HepG2 (cell line): ENCODE results near the gene ESYT1. TPM values are rescaled to one million over a fixed set of nuclear protein-coding genes. Genes with fewer than 3 reads are reported as not detected.

Experiments
- ATAC-seq: fragments of 200-7000 bp; cut with Tn5 transposase; 3 replicates; pipeline ENCODE4 v1.9.1; 2020; ENCODE audit warnings: mild to moderate bottlenecking, moderate library complexity
- BruUV-seq: library from RNA; stranded (reverse); fragments of 400-500 nt; replicated peaks from 2 replicates; lab custom pipeline; 2021; lab: Mats Ljungman, UMichigan
- CTCF ChIA-PET: fragments of 300-600 bp; formaldehyde crosslinking; extraction: SDS; loops from one replicate; lab custom pipeline; 2021; ENCODE audit warnings: low total read pairs, inconsistent platforms, low intra/inter-chr PET ratio; lab: Yijun Ruan, JAX
- POLR2A ChIA-PET: fragments of 350-600 bp; sonication (Branson Sonifier 250); formaldehyde crosslinking; loops from one replicate; lab custom pipeline; 2020; ENCODE audit warnings: antibody characterized with exemption, inconsistent platforms; lab: Yijun Ruan, JAX
- DNase-seq: peaks from one replicate; pipeline ENCODE4 v3.0.0-alpha.2; 2015; ENCODE audit warnings: low spot score
- FAIRE-seq: peaks from 3 replicates; lab custom pipeline; 2011; peaks lifted over from hg19 to GRCh38; lab: Jason Lieb, UNC
- H2AFZ ChIP-seq: one replicate; pipeline ENCODE4 v1.6.1; 2011; ENCODE audit warnings: low read length, inconsistent platforms
- H3K27ac ChIP-seq: fragments of 300-600 bp; 3 replicates; pipeline ENCODE4 v1.8.0; 2011; ENCODE audit warnings: mixed run types, mild to moderate bottlenecking, mixed read lengths, low read length, inconsistent platforms; ENCODE audit not compliant: insufficient read depth; ENCODE audit errors: extremely low read length
- H3K27me3 ChIP-seq, 2 experiments: fragments of 200-600 bp in 1 of 2; 2 replicates in 1 of 2; 3 replicates in 1 of 2; pipeline versions ENCODE4 v1.6.0 to v1.8.0; 2011; ENCODE audit warnings: low read length in 2 of 2, mild to moderate bottlenecking in 2 of 2, moderate library complexity in 2 of 2, inconsistent platforms in 1 of 2; ENCODE audit not compliant: insufficient read depth in 2 of 2, control insufficient read depth in 1 of 2
- H3K36me3 ChIP-seq, 2 experiments: fragments of 200-600 bp in 1 of 2; replicated peaks in 1 of 2; 2 replicates in 1 of 2; 3 replicates in 1 of 2; pipeline versions ENCODE4 v1.5.1 to v1.8.0; 2011; ENCODE audit warnings: low read length in 2 of 2, inconsistent platforms in 1 of 2; ENCODE audit not compliant: insufficient read depth in 2 of 2, control insufficient read depth in 1 of 2
- H3K4me1 ChIP-seq: 2 replicates; pipeline ENCODE4 v1.5.1; 2012; ENCODE audit warnings: low read length, inconsistent platforms; ENCODE audit not compliant: insufficient read depth
- H3K4me2 ChIP-seq: 2 replicates; pipeline ENCODE4 v1.6.0; 2011; ENCODE audit warnings: low read depth, low read length, inconsistent platforms
- H3K4me3 ChIP-seq, 3 experiments: fragments of 200-600 bp in 1 of 3; sonication (generic), shearing (Covaris generic) in 1 of 3; replicated peaks in 1 of 3; 2 replicates each; pipeline ENCODE4 v1.5.1; 2011 to 2016; ENCODE audit warnings: low read length in 3 of 3, inconsistent platforms in 2 of 3, low read depth in 2 of 3, mild to moderate bottlenecking in 2 of 3, control low read depth in 1 of 3, mixed read lengths in 1 of 3; ENCODE audit not compliant: insufficient read depth in 1 of 3
- H3K79me2 ChIP-seq: one replicate; pipeline ENCODE4 v1.6.1; 2011; ENCODE audit warnings: low read length, inconsistent platforms; ENCODE audit not compliant: insufficient read depth
- H3K9ac ChIP-seq: 2 replicates; pipeline ENCODE4 v1.6.0; 2011; ENCODE audit warnings: mild to moderate bottlenecking, low read depth, low read length, inconsistent platforms; ENCODE audit not compliant: insufficient read depth
- H3K9me3 ChIP-seq: 2 replicates; pipeline ENCODE4 v1.5.1; 2012; ENCODE audit warnings: mild to moderate bottlenecking, low read length
- H4K20me1 ChIP-seq: 2 replicates; pipeline ENCODE4 v1.6.0; 2011; ENCODE audit warnings: inconsistent platforms, mild to moderate bottlenecking, low read length, moderate library complexity; ENCODE audit not compliant: insufficient read depth
- AGO2 ChIP-seq: fragments of 200-400 bp; formaldehyde crosslinking; optimal IDR thresholded peaks from 2 replicates; pipeline ENCODE3; 2017; ENCODE audit warnings: mild to moderate bottlenecking, low read depth, low read length, moderate library complexity
- ATRX ChIP-seq: sonication (generic); formaldehyde crosslinking; IDR thresholded peaks from 2 replicates; pipeline ENCODE4 v1.4.0; 2020; ENCODE audit warnings: missing genetic modification reagents, borderline replicate concordance
- FOXC1 ChIP-seq: sonication (generic); formaldehyde crosslinking; IDR thresholded peaks from 2 replicates; pipeline ENCODE4 v1.8.0; 2022; ENCODE audit warnings: mild to moderate bottlenecking, missing genetic modification reagents, borderline replicate concordance
- HNF4G ChIP-seq, 2 experiments: sonication (generic) in 1 of 2; formaldehyde crosslinking in 1 of 2; IDR thresholded peaks; 2 replicates each; pipeline versions ENCODE4 v1.4.0 to v1.6.1; 2011 to 2020; ENCODE audit warnings: borderline replicate concordance in 2 of 2, low read depth in 2 of 2, mild to moderate bottlenecking in 2 of 2, low read length in 1 of 2, missing genetic modification reagents in 1 of 2, moderate library complexity in 1 of 2
- KDM5B ChIP-seq: sonication (generic); formaldehyde crosslinking; IDR thresholded peaks from 2 replicates; pipeline ENCODE4 v1.4.0; 2020; ENCODE audit warnings: missing genetic modification reagents, mild to moderate bottlenecking, borderline replicate concordance
- KMT2B ChIP-seq: IDR thresholded peaks from 2 replicates; pipeline ENCODE4 v1.6.1; 2016; ENCODE audit warnings: missing genetic modification reagents, missing compliant biosample characterization
- NR1H2 ChIP-seq: sonication (generic); formaldehyde crosslinking; IDR thresholded peaks from 2 replicates; pipeline ENCODE4 v1.8.1; 2022; ENCODE audit warnings: low read depth, missing genetic modification reagents, borderline replicate concordance
- PHF8 ChIP-seq: sonication (generic); formaldehyde crosslinking; IDR thresholded peaks from 2 replicates; pipeline ENCODE4 v1.5.0; 2020; ENCODE audit warnings: missing genetic modification reagents
- PRPF4 ChIP-seq: fragments of 200-400 bp; formaldehyde crosslinking; IDR thresholded peaks from 2 replicates; pipeline ENCODE4 v1.6.1; 2016; ENCODE audit warnings: low read length, low read depth; ENCODE audit not compliant: poor library complexity, severe bottlenecking
- RARA ChIP-seq: IDR thresholded peaks from 2 replicates; pipeline ENCODE4 v1.6.1; 2016; ENCODE audit warnings: missing genetic modification reagents, missing compliant biosample characterization
- RFX5 ChIP-seq: IDR thresholded peaks from 2 replicates; pipeline ENCODE4 v1.6.1; 2011; ENCODE audit warnings: low read depth, low read length, improper control_type of control experiment
- SRY ChIP-seq: sonication (generic); formaldehyde crosslinking; IDR thresholded peaks from 2 replicates; pipeline ENCODE4 v1.8.0; 2022; ENCODE audit warnings: mild to moderate bottlenecking, missing genetic modification reagents
- ZNF138 ChIP-seq: sonication (generic); formaldehyde crosslinking; IDR thresholded peaks from 2 replicates; pipeline ENCODE4 v1.5.0; 2020; ENCODE audit warnings: mild to moderate bottlenecking, low read depth, missing genetic modification reagents
- ZNF282 ChIP-seq: fragments of 450-650 bp; IDR thresholded peaks from 2 replicates; pipeline ENCODE4 v1.6.1; 2018; ENCODE audit not compliant: partially characterized antibody
- WGBS: methylation state at CpG from one replicate; pipeline ENCODE4 v1.1.6; 2017; ENCODE audit warnings: low lambda C conversion rate; 5-methylcytosine and 5-hydroxymethylcytosine counted together
- in situ Hi-C: cut with HindIII; loops from 2 replicates; pipeline ENCODE4 v1.10.0; 2017; ENCODE audit warnings: low pct_unique_long_range_greater_than_20kb; ENCODE audit not compliant: extremely low pct_ligation_motif_present
- intact Hi-C: fragments of 100-400 bp; cut with micrococcal nuclease; formaldehyde crosslinking; loops from one replicate; pipeline ENCODE4 v1.10.0; 2022; ENCODE audit not compliant: unreplicated experiment
- polyA plus RNA-seq, 8 experiments: library from polyadenylated mRNA; depleted of rRNA in 3 of 8; stranded (reverse) in 7 of 8; unstranded in 1 of 8; fragments of >200 nt; fragmentation: Illumina TruSeq in 4 of 8; extraction: Trizol in 4 of 8; gene quantifications; 2 replicates each; pipeline versions ENCODE4 v1.2.1 to v1.2.3, GENCODE V29; 2011 to 2016; ENCODE audit warnings: low read depth in 4 of 8, missing spikeins in 1 of 8, mixed read lengths in 1 of 8; ENCODE audit not compliant: insufficient read depth in 1 of 8
- total RNA-seq, 5 experiments: library from RNA; depleted of rRNA; stranded (reverse); fragments of >200 nt; fragmentation: Illumina TruSeq; extraction: Trizol; gene quantifications; 2 replicates each; pipeline ENCODE4 v1.2.3, GENCODE V29; 2016; ENCODE audit warnings: low read depth in 1 of 5
- TF ChIP-seq, protein P1 (sequence below): sonication (generic); formaldehyde crosslinking; IDR thresholded peaks from 2 replicates; pipeline ENCODE4 v1.5.0; 2020; ENCODE audit warnings: mild to moderate bottlenecking, missing genetic modification reagents
- TF ChIP-seq, protein P2 (sequence below): sonication (generic); formaldehyde crosslinking; IDR thresholded peaks from 2 replicates; pipeline ENCODE4 v1.5.0; 2020; ENCODE audit warnings: missing genetic modification reagents

ESYT1 gene
- total and polyA plus RNA-seq, 2 of the 13 experiments (the other 11 are each of a cell fraction or from before 2014, with no cell fraction given): 66.9 to 71.0 TPM

DNA sequence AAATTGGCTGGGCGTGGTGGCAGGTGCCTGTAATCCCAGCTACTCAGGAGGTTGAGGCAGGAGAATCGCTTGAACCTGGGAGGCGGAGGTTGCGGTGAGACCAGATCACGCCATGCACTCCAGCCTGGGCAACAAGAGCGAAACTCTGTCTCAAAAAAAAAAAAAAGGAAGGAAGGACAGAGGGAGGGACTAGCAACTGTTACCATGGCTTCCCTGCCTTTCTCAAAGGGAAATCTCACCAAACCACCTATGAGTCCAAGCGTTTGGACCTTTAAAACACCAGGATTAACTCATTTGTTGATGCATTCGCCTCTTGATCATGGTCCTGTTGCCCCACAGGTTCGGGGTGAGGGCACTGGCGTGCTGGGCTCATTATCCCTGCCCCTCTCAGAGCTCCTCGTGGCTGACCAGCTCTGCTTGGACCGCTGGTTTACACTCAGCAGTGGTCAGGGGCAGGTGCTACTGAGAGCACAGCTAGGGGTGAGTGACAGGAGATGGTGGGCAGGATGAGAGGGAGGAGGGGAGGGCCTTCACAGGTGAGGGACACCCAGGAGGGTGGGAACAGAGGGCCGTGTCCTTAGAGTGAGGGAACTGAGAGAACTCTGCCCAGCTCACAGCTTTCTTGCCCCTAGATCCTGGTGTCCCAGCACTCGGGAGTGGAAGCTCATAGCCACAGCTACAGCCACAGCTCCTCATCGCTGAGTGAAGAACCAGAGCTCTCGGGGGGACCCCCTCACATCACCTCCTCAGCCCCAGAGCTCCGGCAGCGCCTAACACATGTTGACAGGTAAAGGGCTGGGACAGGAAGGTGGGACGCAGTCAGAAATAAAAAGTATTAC, 14.1 kb downstream of the ESYT1 start (continued):
- TF ChIP-seq, protein P1, sequence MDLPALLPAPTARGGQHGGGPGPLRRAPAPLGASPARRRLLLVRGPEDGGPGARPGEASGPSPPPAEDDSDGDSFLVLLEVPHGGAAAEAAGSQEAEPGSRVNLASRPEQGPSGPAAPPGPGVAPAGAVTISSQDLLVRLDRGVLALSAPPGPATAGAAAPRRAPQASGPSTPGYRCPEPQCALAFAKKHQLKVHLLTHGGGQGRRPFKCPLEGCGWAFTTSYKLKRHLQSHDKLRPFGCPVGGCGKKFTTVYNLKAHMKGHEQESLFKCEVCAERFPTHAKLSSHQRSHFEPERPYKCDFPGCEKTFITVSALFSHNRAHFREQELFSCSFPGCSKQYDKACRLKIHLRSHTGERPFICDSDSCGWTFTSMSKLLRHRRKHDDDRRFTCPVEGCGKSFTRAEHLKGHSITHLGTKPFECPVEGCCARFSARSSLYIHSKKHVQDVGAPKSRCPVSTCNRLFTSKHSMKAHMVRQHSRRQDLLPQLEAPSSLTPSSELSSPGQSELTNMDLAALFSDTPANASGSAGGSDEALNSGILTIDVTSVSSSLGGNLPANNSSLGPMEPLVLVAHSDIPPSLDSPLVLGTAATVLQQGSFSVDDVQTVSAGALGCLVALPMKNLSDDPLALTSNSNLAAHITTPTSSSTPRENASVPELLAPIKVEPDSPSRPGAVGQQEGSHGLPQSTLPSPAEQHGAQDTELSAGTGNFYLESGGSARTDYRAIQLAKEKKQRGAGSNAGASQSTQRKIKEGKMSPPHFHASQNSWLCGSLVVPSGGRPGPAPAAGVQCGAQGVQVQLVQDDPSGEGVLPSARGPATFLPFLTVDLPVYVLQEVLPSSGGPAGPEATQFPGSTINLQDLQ (CRISPR knock-in tag): no peak

DNA sequence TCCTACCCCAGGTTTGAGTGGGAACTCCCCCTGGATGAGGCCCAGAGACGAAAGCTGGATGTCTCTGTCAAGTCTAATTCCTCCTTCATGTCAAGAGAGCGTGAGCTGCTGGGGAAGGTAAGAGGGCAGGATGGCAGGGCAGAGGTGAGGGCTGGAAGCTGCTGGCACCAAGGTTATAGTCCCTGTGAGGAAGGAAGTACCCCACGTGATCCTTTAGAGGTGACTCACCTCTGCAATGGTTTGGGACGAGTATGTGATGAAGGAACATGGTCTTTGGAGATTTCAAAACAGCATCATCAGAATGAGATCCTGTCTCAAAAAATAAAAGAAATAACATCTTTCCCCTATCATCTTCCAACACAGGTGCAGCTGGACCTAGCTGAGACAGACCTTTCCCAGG, 15.2 kb downstream of the ESYT1 start:
- Histone ChIP-seq H3K4me3 (no peak overlapping the region), H3K9ac (no peak overlapping the region), H3K4me2 (no peak overlapping the region), H3K27me3 (no peaks in the 10 kb centered on the region), H3K36me3 (peaks cover 15 to 61% of the 10 kb centered on the region in 2 experiments), H3K9me3 (no peaks in the 10 kb centered on the region), H3K79me2 (no peaks in the 10 kb centered on the region), H3K27ac (no peak overlapping the region), H3K4me1 (no peaks in the 10 kb centered on the region), H4K20me1 (no peaks in the 10 kb centered on the region), H2AFZ (no peak overlapping the region)
- FAIRE-seq: no peak
- BruUV-seq: no TSS peak
- in situ Hi-C loops (no loop called here), intact Hi-C loops (no loop called here)
- no peak for DNase-seq
- ChIA-PET POLR2A (interaction anchor here (2.6 kb wide), 1 partner anchor 15 kb away, joined by 14 read pairs; the partner anchor contains the start of gene ESYT1), CTCF (no interaction called here)
- ATAC-seq: no peak
- TF ChIP-seq PRPF4: no peak
- TF ChIP-seq AGO2: no peak
- no peak for TF ChIP-seq FOXC1
- no peak for TF ChIP-seq ZNF138 (CRISPR knock-in tag)
- TF ChIP-seq RARA (CRISPR knock-in tag): no peak
- TF ChIP-seq PHF8 (CRISPR knock-in tag): no peak
- TF ChIP-seq HNF4G (IDR thresholded peaks at IDR 0.05; ENCODE audit: borderline replicate concordance, low read depth, low read length): no peak
- TF ChIP-seq HNF4G (CRISPR knock-in tag; IDR thresholded peaks at IDR 0.05; ENCODE audit: borderline replicate concordance, low read depth): no peak
- TF ChIP-seq ATRX: no peak
- no peak for TF ChIP-seq SRY
- TF ChIP-seq KMT2B (CRISPR knock-in tag): no peak
- no peak for TF ChIP-seq ZNF282
- TF ChIP-seq, protein P2, sequence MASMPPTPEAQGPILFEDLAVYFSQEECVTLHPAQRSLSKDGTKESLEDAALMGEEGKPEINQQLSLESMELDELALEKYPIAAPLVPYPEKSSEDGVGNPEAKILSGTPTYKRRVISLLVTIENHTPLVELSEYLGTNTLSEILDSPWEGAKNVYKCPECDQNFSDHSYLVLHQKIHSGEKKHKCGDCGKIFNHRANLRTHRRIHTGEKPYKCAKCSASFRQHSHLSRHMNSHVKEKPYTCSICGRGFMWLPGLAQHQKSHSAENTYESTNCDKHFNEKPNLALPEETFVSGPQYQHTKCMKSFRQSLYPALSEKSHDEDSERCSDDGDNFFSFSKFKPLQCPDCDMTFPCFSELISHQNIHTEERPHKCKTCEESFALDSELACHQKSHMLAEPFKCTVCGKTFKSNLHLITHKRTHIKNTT (CRISPR knock-in tag): no peak
- TF ChIP-seq KDM5B (CRISPR knock-in tag): no peak
- TF ChIP-seq NR1H2: no peak
- no peak for TF ChIP-seq RFX5
- WGBS: 96% methylated on average over 4 of the region's 4 CpGs
